HepG2 (cell line): Measurements from ENCODE around the gene GUCA1A. TPM values are rescaled to one million over a fixed set of nuclear protein-coding genes. Genes with fewer than 3 reads are reported as not detected.
A peak's percentile ranks its signal among the peaks of the same experiment; 100 is the strongest.

Experiments
- ATAC-seq: fragments of 200-7000 bp; cut with Tn5 transposase; 3 replicates; pipeline ENCODE4 v1.9.1; 2020; ENCODE audit warnings: mild to moderate bottlenecking, moderate library complexity
- BruUV-seq: library from RNA; stranded (reverse); fragments of 400-500 nt; replicated peaks from 2 replicates; lab custom pipeline; 2021; lab: Mats Ljungman, UMichigan
- CTCF ChIA-PET: fragments of 300-600 bp; formaldehyde crosslinking; extraction: SDS; loops from one replicate; lab custom pipeline; 2021; ENCODE audit warnings: low total read pairs, inconsistent platforms, low intra/inter-chr PET ratio; lab: Yijun Ruan, JAX
- POLR2A ChIA-PET: fragments of 350-600 bp; sonication (Branson Sonifier 250); formaldehyde crosslinking; loops from one replicate; lab custom pipeline; 2020; ENCODE audit warnings: antibody characterized with exemption, inconsistent platforms; lab: Yijun Ruan, JAX
- DNase-seq: peaks from one replicate; pipeline ENCODE4 v3.0.0-alpha.2; 2015; ENCODE audit warnings: low spot score
- FAIRE-seq: peaks from 3 replicates; lab custom pipeline; 2011; peaks lifted over from hg19 to GRCh38; lab: Jason Lieb, UNC
- H2AFZ ChIP-seq: one replicate; pipeline ENCODE4 v1.6.1; 2011; ENCODE audit warnings: low read length, inconsistent platforms
- H3K27ac ChIP-seq: fragments of 300-600 bp; 3 replicates; pipeline ENCODE4 v1.8.0; 2011; ENCODE audit warnings: mixed run types, mild to moderate bottlenecking, mixed read lengths, low read length, inconsistent platforms; ENCODE audit not compliant: insufficient read depth; ENCODE audit errors: extremely low read length
- H3K27me3 ChIP-seq, 2 experiments: fragments of 200-600 bp in 1 of 2; 2 replicates in 1 of 2; 3 replicates in 1 of 2; pipeline versions ENCODE4 v1.6.0 to v1.8.0; 2011; ENCODE audit warnings: low read length in 2 of 2, mild to moderate bottlenecking in 2 of 2, moderate library complexity in 2 of 2, inconsistent platforms in 1 of 2; ENCODE audit not compliant: insufficient read depth in 2 of 2, control insufficient read depth in 1 of 2
- H3K36me3 ChIP-seq, 2 experiments: fragments of 200-600 bp in 1 of 2; replicated peaks in 1 of 2; 2 replicates in 1 of 2; 3 replicates in 1 of 2; pipeline versions ENCODE4 v1.5.1 to v1.8.0; 2011; ENCODE audit warnings: low read length in 2 of 2, inconsistent platforms in 1 of 2; ENCODE audit not compliant: insufficient read depth in 2 of 2, control insufficient read depth in 1 of 2
- H3K4me1 ChIP-seq: 2 replicates; pipeline ENCODE4 v1.5.1; 2012; ENCODE audit warnings: low read length, inconsistent platforms; ENCODE audit not compliant: insufficient read depth
- H3K4me2 ChIP-seq: 2 replicates; pipeline ENCODE4 v1.6.0; 2011; ENCODE audit warnings: low read depth, low read length, inconsistent platforms
- H3K4me3 ChIP-seq, 3 experiments: fragments of 200-600 bp in 1 of 3; sonication (generic), shearing (Covaris generic) in 1 of 3; replicated peaks in 1 of 3; 2 replicates each; pipeline ENCODE4 v1.5.1; 2011 to 2016; ENCODE audit warnings: low read length in 3 of 3, inconsistent platforms in 2 of 3, low read depth in 2 of 3, mild to moderate bottlenecking in 2 of 3, control low read depth in 1 of 3, mixed read lengths in 1 of 3; ENCODE audit not compliant: insufficient read depth in 1 of 3
- H3K79me2 ChIP-seq: one replicate; pipeline ENCODE4 v1.6.1; 2011; ENCODE audit warnings: low read length, inconsistent platforms; ENCODE audit not compliant: insufficient read depth
- H3K9ac ChIP-seq: 2 replicates; pipeline ENCODE4 v1.6.0; 2011; ENCODE audit warnings: mild to moderate bottlenecking, low read depth, low read length, inconsistent platforms; ENCODE audit not compliant: insufficient read depth
- H3K9me3 ChIP-seq: 2 replicates; pipeline ENCODE4 v1.5.1; 2012; ENCODE audit warnings: mild to moderate bottlenecking, low read length
- H4K20me1 ChIP-seq: 2 replicates; pipeline ENCODE4 v1.6.0; 2011; ENCODE audit warnings: inconsistent platforms, mild to moderate bottlenecking, low read length, moderate library complexity; ENCODE audit not compliant: insufficient read depth
- ARNTL ChIP-seq: sonication (generic); formaldehyde crosslinking; IDR thresholded peaks from 2 replicates; pipeline ENCODE4 v1.4.0; 2020; ENCODE audit warnings: mild to moderate bottlenecking, missing genetic modification reagents
- GLMP ChIP-seq: sonication (generic); formaldehyde crosslinking; IDR thresholded peaks from 2 replicates; pipeline ENCODE4 v1.9.0; 2021; ENCODE audit warnings: missing genetic modification reagents, mild to moderate bottlenecking, borderline replicate concordance
- HINFP ChIP-seq: sonication (generic); formaldehyde crosslinking; IDR thresholded peaks from 2 replicates; pipeline ENCODE4 v1.4.0; 2020; ENCODE audit warnings: low read depth, mild to moderate bottlenecking, missing genetic modification reagents
- HNF4G ChIP-seq, 2 experiments: sonication (generic) in 1 of 2; formaldehyde crosslinking in 1 of 2; IDR thresholded peaks; 2 replicates each; pipeline versions ENCODE4 v1.4.0 to v1.6.1; 2011 to 2020; ENCODE audit warnings: borderline replicate concordance in 2 of 2, low read depth in 2 of 2, mild to moderate bottlenecking in 2 of 2, low read length in 1 of 2, missing genetic modification reagents in 1 of 2, moderate library complexity in 1 of 2
- NFIB ChIP-seq: sonication (generic); formaldehyde crosslinking; IDR thresholded peaks from 2 replicates; pipeline ENCODE4 v1.9.0; 2021; ENCODE audit warnings: missing genetic modification reagents, mild to moderate bottlenecking, borderline replicate concordance
- NFRKB ChIP-seq: fragments of 450-650 bp; IDR thresholded peaks from 2 replicates; pipeline ENCODE4 v1.6.1; 2017
- PCBP1 ChIP-seq: fragments of 200-400 bp; formaldehyde crosslinking; IDR thresholded peaks from 2 replicates; pipeline ENCODE4 v1.6.1; 2017; ENCODE audit warnings: mild to moderate bottlenecking, low read depth, low read length, borderline replicate concordance
- RARG ChIP-seq: sonication (generic); formaldehyde crosslinking; IDR thresholded peaks from 2 replicates; pipeline ENCODE4 v1.4.0; 2020; ENCODE audit warnings: low read depth, mild to moderate bottlenecking, missing genetic modification reagents
- TMF1 ChIP-seq: sonication (generic); formaldehyde crosslinking; IDR thresholded peaks from 2 replicates; pipeline ENCODE4 v1.8.1; 2022; ENCODE audit warnings: low read depth, missing genetic modification reagents
- ZFP41 ChIP-seq: sonication (generic); formaldehyde crosslinking; IDR thresholded peaks from 2 replicates; pipeline ENCODE4 v1.4.0; 2020; ENCODE audit warnings: mild to moderate bottlenecking, missing genetic modification reagents, borderline replicate concordance
- ZMYM4 ChIP-seq: sonication (generic); formaldehyde crosslinking; IDR thresholded peaks from 2 replicates; pipeline ENCODE4 v1.8.1; 2023; ENCODE audit warnings: mild to moderate bottlenecking, missing genetic modification reagents
- ZNF230 ChIP-seq: sonication (generic); formaldehyde crosslinking; IDR thresholded peaks from 2 replicates; pipeline ENCODE4 v1.4.0; 2020; ENCODE audit warnings: mild to moderate bottlenecking, missing genetic modification reagents
- ZNF264 ChIP-seq: sonication (generic); formaldehyde crosslinking; IDR thresholded peaks from 2 replicates; pipeline ENCODE4 v1.4.0; 2020; ENCODE audit warnings: missing genetic modification reagents
- ZNF616 ChIP-seq: sonication (generic); formaldehyde crosslinking; IDR thresholded peaks from 2 replicates; pipeline ENCODE4 v1.5.0; 2020; ENCODE audit warnings: low read depth, mild to moderate bottlenecking, missing genetic modification reagents
- ZNF746 ChIP-seq: sonication (generic); formaldehyde crosslinking; IDR thresholded peaks from 2 replicates; pipeline ENCODE4 v1.8.0; 2022; ENCODE audit warnings: mild to moderate bottlenecking, missing genetic modification reagents
- WGBS: methylation state at CpG from one replicate; pipeline ENCODE4 v1.1.6; 2017; ENCODE audit warnings: low lambda C conversion rate; 5-methylcytosine and 5-hydroxymethylcytosine counted together
- in situ Hi-C: cut with HindIII; loops from 2 replicates; pipeline ENCODE4 v1.10.0; 2017; ENCODE audit warnings: low pct_unique_long_range_greater_than_20kb; ENCODE audit not compliant: extremely low pct_ligation_motif_present
- intact Hi-C: fragments of 100-400 bp; cut with micrococcal nuclease; formaldehyde crosslinking; loops from one replicate; pipeline ENCODE4 v1.10.0; 2022; ENCODE audit not compliant: unreplicated experiment
- polyA plus RNA-seq, 8 experiments: library from polyadenylated mRNA; depleted of rRNA in 3 of 8; stranded (reverse) in 7 of 8; unstranded in 1 of 8; fragments of >200 nt; fragmentation: Illumina TruSeq in 4 of 8; extraction: Trizol in 4 of 8; gene quantifications; 2 replicates each; pipeline versions ENCODE4 v1.2.1 to v1.2.3, GENCODE V29; 2011 to 2016; ENCODE audit warnings: low read depth in 4 of 8, missing spikeins in 1 of 8, mixed read lengths in 1 of 8; ENCODE audit not compliant: insufficient read depth in 1 of 8
- total RNA-seq, 5 experiments: library from RNA; depleted of rRNA; stranded (reverse); fragments of >200 nt; fragmentation: Illumina TruSeq; extraction: Trizol; gene quantifications; 2 replicates each; pipeline ENCODE4 v1.2.3, GENCODE V29; 2016; ENCODE audit warnings: low read depth in 1 of 5
- TF ChIP-seq, protein P1 (sequence below): sonication (generic); formaldehyde crosslinking; IDR thresholded peaks from 2 replicates; pipeline ENCODE4 v1.5.1; 2020; ENCODE audit warnings: missing genetic modification reagents, mild to moderate bottlenecking, borderline replicate concordance

GUCA1A gene
- total and polyA plus RNA-seq, 2 of the 13 experiments (the other 11 are each of a cell fraction or from before 2014, with no cell fraction given), result not detected

- no peak for DNase-seq
- intact Hi-C loops, result loop anchor here (5.0 kb wide), 1 partner anchor 378 kb away; the partner anchor contains the start of gene TOMM6
These were observed 8.1 kb upstream of the GUCA1A start for GRCh38 chr6:42165016-42165415.

GRCh38 chr6:42166444-42167141, 6.6 kb upstream of the GUCA1A start:
- Histone ChIP-seq H3K4me2 (peak overlapping the region; percentile 62), H3K36me3 (no peaks in the 10 kb centered on the region), H3K4me3 (peak overlapping the region in 1 of 3 experiments; percentile 26; a peak in 1 of 6 replicates), H3K4me1 (peaks cover 36% of the 10 kb centered on the region), H4K20me1 (no peaks in the 10 kb centered on the region), H3K9me3 (no peaks in the 10 kb centered on the region), H3K79me2 (no peaks in the 10 kb centered on the region), H3K27me3 (peaks cover 0 to 2% of the 10 kb centered on the region in 2 experiments; a peak in 3 of 5 replicates), H3K27ac (no peak overlapping the region), H2AFZ (peak overlapping the region; percentile 62), H3K9ac (no peak overlapping the region)
- BruUV-seq, result no TSS peak
- DNase-seq (peak; percentile 80), ATAC-seq (peak; percentile 89), FAIRE-seq (peak; percentile 90)
- intact Hi-C loops, result loop anchor here (1.0 to 5.0 kb wide), 6 partner anchors 29 to 379 kb away; partner anchors contain the start of gene TOMM6
- in situ Hi-C loops, result loop anchor here (5.0 kb wide), 2 partner anchors 61 to 89 kb away; no protein-coding TSS in a partner anchor
- WGBS, result 0% methylated on average over 8 of the region's 8 CpGs
- ChIA-PET POLR2A (interaction anchor here (0.5 to 1.0 kb wide), 2 partner anchors 29 to 48 kb away, joined by 3 to 6 read pairs; no protein-coding TSS in a partner anchor), CTCF (interaction anchor here (0.8 to 5.2 kb wide), 14 partner anchors 10 to 94 kb away, joined by 3 to 107 read pairs (median 4); partner anchors contain the start of gene MRPS10)
- TF ChIP-seq GLMP (CRISPR knock-in tag) (no peak), TMF1 (CRISPR knock-in tag) (no peak), ZMYM4 (CRISPR knock-in tag) (0 out of 2 replicates have a peak, but pooled peaks have one; percentile 12), NFRKB (no peak), HINFP (CRISPR knock-in tag) (no peak), ZNF230 (CRISPR knock-in tag) (no peak), ARNTL (CRISPR knock-in tag) (no peak), ZNF264 (CRISPR knock-in tag) (no peak), ZNF616 (no peak)
- TF ChIP-seq, protein P1, sequence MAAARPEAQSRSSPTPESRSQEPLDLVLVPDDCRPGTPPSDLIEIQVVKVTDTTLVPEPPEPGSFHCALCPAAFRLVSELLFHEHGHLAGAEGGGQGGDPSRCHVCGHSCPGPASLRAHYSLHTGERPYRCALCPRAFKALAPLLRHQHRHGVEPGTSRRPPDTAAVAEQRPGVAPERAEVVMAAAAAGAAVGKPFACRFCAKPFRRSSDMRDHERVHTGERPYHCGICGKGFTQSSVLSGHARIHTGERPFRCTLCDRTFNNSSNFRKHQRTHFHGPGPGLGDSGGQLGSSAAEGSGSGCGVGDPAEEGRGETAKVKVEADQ (CRISPR knock-in tag), result no peak

More at GRCh38 chr6:42165016-42165415, 8.1 kb upstream of the GUCA1A start:
- in situ Hi-C loops, result loop anchor here (5.0 kb wide), 2 partner anchors 62 to 88 kb away; no protein-coding TSS in a partner anchor
- Histone ChIP-seq H2AFZ (no peak overlapping the region), H3K4me1 (peaks cover 44% of the 10 kb centered on the region), H3K4me2 (no peak overlapping the region), H3K27me3 (peaks cover under 1 to 10% of the 10 kb centered on the region in 2 experiments; a peak in 3 of 5 replicates), H3K79me2 (no peaks in the 10 kb centered on the region), H3K36me3 (no peaks in the 10 kb centered on the region), H3K9ac (no peak overlapping the region), H3K4me3 (no peak overlapping the region), H3K27ac (no peak overlapping the region), H4K20me1 (no peaks in the 10 kb centered on the region), H3K9me3 (no peaks in the 10 kb centered on the region)
- CTCF ChIA-PET, result interaction anchor here (2.8 to 5.2 kb wide), 2 partner anchors 50 to 89 kb away, joined by 75 to 107 read pairs; no protein-coding TSS in a partner anchor
- WGBS, result 64% methylated on average over 9 of the region's 9 CpGs
- TF ChIP-seq PCBP1 (no peak), NFIB (CRISPR knock-in tag) (no peak), HNF4G (IDR thresholded peaks at IDR 0.05; ENCODE audit: borderline replicate concordance, low read depth, low read length) (no peak), HNF4G (CRISPR knock-in tag; IDR thresholded peaks at IDR 0.05; ENCODE audit: borderline replicate concordance, low read depth) (no peak), ZNF746 (CRISPR knock-in tag) (no peak), ZFP41 (CRISPR knock-in tag) (no peak), RARG (CRISPR knock-in tag) (no peak)
- no TSS peak for BruUV-seq
- ATAC-seq, result no peak
- FAIRE-seq, result no peak
- POLR2A ChIA-PET, result no interaction called here
